GM12878 (cell line): Measurements from ENCODE around the gene NTSR1.

Experiments
- CEBPB ChIP-seq, 2 experiments: fragments of 150-350 bp in 1 of 2; IDR thresholded peaks; 2 replicates each; pipeline ENCODE4 v1.6.1; 2012 to 2014; ENCODE audit warnings: low read depth in 2 of 2, low read length in 2 of 2, borderline replicate concordance in 1 of 2, inconsistent platforms in 1 of 2
- CREB1 ChIP-seq: IDR thresholded peaks from 2 replicates; pipeline ENCODE4 v1.6.1; 2012; ENCODE audit warnings: low read depth, mild to moderate bottlenecking, inconsistent platforms
- CTCF ChIP-seq, 3 experiments: IDR thresholded peaks in 2 of 3; conservative IDR thresholded peaks in 1 of 3; 2 replicates each; pipeline ENCODE4 v1.5.1; 2011; ENCODE audit warnings: low read depth in 3 of 3, low read length in 3 of 3, mild to moderate bottlenecking in 3 of 3, control low read depth in 2 of 3, moderate library complexity in 2 of 3, inconsistent platforms in 1 of 3, mixed read lengths in 1 of 3; ENCODE audit not compliant: control insufficient read depth in 2 of 3, insufficient read depth in 1 of 3; ENCODE audit errors: extremely low read depth in 1 of 3
- POLR2A ChIP-seq: IDR thresholded peaks from 2 replicates; pipeline ENCODE4 v1.6.1; 2011; ENCODE audit warnings: low read depth, mild to moderate bottlenecking, low read length
- SMC3 ChIP-seq: IDR thresholded peaks from 2 replicates; pipeline ENCODE4 v1.6.1; 2011; ENCODE audit warnings: low read length, improper control_type of control experiment, borderline replicate concordance
- ZSCAN29 ChIP-seq: fragments of 450-650 bp; IDR thresholded peaks from 2 replicates; pipeline ENCODE4 v1.6.1; 2017; ENCODE audit warnings: mild to moderate bottlenecking, moderate library complexity

GRCh38 chr20:62670156-62670555 lies 38.5 kb upstream of the NTSR1 start:
- TF ChIP-seq CREB1 (no peak), SMC3 (no peak), ZSCAN29 (no peak), CTCF (IDR thresholded peaks at IDR 0.05 in 2 of 3, conservative IDR thresholded peaks at IDR 0.05 in 1 of 3; ENCODE audit: control insufficient read depth in 2 of 3, extremely low read depth in 1 of 3, insufficient read depth in 1 of 3, low read depth in 3 of 3, low read length in 3 of 3) (no peak), CEBPB (IDR thresholded peaks at IDR 0.05; ENCODE audit: borderline replicate concordance in 1 of 2, low read depth in 2 of 2, low read length in 2 of 2) (no peak), POLR2A (no peak)
